NB4 (cell line): ENCODE measurements around the gene CBLN3.
"Not testable (repeated sequence)": the region's sequence is repeated elsewhere in the genome, so short reads cannot be mapped to it uniquely, and the experiment has no call there.

Experiments used
- DNase-seq: peaks from one replicate; pipeline ENCODE4 v3.0.0; 2010; ENCODE audit warnings: low read depth
- H3K4me3 ChIP-seq: one replicate; pipeline ENCODE4 v1.5.1; 2011; ENCODE audit warnings: mild to moderate bottlenecking, low read depth, low read length, moderate library complexity
- CTCF ChIP-seq: IDR thresholded peaks from one replicate; pipeline ENCODE4 v1.5.1; 2012; ENCODE audit warnings: low read depth, low read length
- MAX ChIP-seq: IDR thresholded peaks from 2 replicates; pipeline ENCODE4 v1.6.1; 2011; ENCODE audit warnings: low read depth, low read length
- MYC ChIP-seq: IDR thresholded peaks from 2 replicates; pipeline ENCODE4 v1.6.1; 2011; ENCODE audit warnings: low read depth, low read length
- POLR2A ChIP-seq: IDR thresholded peaks from 2 replicates; pipeline ENCODE4 v1.6.1; 2011; ENCODE audit warnings: mild to moderate bottlenecking; ENCODE audit not compliant: insufficient read length; ENCODE audit errors: extremely low read depth

Gene CBLN3

GRCh38 chr14:24429395-24430142 lies at the start of gene CBLN3, which contains the start of gene KHNYN:
Gene CBLN3 (minus strand): TSS chr14:24429668. CDS start chr14:24429054, 614 bp downstream.
Gene KHNYN (plus strand): TSS chr14:24429954. CDS start chr14:24430731, 777 bp downstream.
- H3K4me3 ChIP-seq: peak within 1 kb of the TSS; percentile 69
- no peak for TF ChIP-seq CTCF
- TF ChIP-seq MYC: peak; percentile 58
- peak; percentile 89 for TF ChIP-seq POLR2A
- TF ChIP-seq MAX: peak; percentile 69
- peak; percentile 95 for DNase-seq

- no peak overlapping the region for H3K4me3 ChIP-seq
- no peak for DNase-seq
- TF ChIP-seq CTCF (no peak), MAX (no peak), MYC (no peak), POLR2A (no peak)
Observed at GRCh38 chr14:24475261-24475660, 45.8 kb upstream of the CBLN3 start.

DNA sequence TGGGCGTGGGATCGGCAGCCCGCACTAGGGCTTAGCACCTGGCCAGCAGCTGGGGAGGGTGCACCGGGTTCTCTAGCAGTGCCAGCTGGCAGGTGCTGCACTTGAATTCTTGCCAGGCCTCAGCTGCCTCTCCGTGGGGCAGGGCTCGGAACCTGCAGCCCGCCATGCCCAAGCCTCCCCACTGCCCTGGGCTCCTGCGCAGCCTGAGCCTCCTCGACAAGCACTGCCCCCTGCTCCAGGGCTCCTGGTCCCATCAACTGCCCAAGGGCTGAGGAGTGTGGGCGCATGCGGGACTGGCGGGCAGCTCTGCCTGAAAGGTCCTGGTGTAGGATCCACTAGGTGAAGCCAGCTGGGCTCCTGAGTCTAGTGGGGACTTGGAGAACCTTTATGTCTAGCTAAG lies 43.7 kb upstream of the CBLN3 start:
- no peak overlapping the region for H3K4me3 ChIP-seq
- no peak for DNase-seq
- TF ChIP-seq CTCF: no peak
- TF ChIP-seq MYC: no peak
- no peak for TF ChIP-seq POLR2A
- TF ChIP-seq MAX: no peak

GRCh38 chr14:24470450-24470849 lies 41.0 kb upstream of the CBLN3 start:
- not testable (repeated sequence) for DNase-seq, H3K4me3 ChIP-seq

DNA sequence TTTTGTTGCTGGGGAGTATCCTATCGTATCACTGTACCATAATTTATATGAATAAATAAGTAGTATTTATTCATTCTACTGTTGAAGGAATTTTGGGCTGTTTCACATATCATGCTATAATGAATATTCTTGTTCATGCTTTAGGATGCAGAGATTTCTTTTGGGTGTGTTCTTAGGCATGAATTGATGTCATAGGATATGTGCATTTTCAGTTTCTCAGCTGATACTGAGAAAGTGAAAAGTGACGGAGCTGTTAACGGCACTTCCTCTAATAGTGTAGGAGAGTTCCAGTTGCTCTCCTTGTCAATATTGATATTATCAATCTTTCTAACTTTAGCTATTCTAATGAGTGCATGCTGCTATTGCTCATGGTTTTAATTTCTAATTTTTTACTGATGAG lies 36.3 kb upstream of the CBLN3 start:
- DNase-seq: no peak
- no peak overlapping the region for H3K4me3 ChIP-seq
- TF ChIP-seq MAX (no peak), MYC (no peak), POLR2A (no peak), CTCF (no peak)

DNA sequence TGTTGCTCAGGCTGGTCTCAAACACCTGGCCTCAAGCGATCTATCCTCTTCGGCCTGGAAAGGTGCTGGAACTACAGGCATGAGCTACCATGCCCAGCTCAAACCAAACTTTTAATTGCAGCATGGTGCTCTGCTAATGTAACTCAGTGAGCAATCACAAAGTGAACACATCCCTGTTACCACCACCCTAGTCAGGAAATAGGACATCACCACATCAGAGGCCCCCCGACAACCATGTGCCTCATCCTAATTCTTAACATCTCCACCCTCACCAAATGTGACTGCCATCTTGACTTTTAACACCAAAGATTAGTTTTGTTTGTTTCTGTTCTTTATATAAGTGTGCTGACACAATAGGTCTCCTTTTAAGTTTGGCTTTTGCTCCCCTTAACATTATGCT lies 35.9 kb upstream of the CBLN3 start:
- H3K4me3 ChIP-seq: no peak overlapping the region
- TF ChIP-seq POLR2A (no peak), MAX (no peak), CTCF (no peak), MYC (no peak)
- DNase-seq: no peak
